ENCODE results near the gene PRR22. TPM values are rescaled to one million over a fixed set of nuclear protein-coding genes. Genes with fewer than 3 reads are reported as not detected.
A peak's percentile ranks its signal among the peaks of the same experiment; 100 is the strongest.

PRR22 gene
- total RNA-seq, 1 experiment from 2014 or later, result 6.3 TPM

DNA sequence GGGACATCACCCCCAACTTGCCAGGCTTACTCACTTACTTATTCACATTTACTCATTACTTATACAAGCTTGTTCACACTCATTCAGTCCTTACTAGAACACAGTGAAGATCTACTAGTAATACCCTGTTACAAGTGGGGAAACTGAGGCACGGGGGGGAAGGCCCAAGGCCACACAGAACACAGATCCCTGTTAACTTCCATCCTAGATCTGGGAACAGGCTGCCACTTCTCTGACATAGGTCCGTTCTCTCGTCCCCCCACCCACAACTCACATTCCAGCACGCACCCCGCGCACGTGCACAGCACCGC lies 18.9 kb upstream of the PRR22 start:
- no peaks in the 10 kb centered on the region for H3K9me3 Mint-ChIP-seq (ENCODE audit: low read depth, unreplicated experiment)
- no peaks in the 10 kb centered on the region for H3K4me1 Mint-ChIP-seq (ENCODE audit: low read depth, unreplicated experiment)
- H3K27ac Mint-ChIP-seq (ENCODE audit: unreplicated experiment), result no peak overlapping the region
- TF ChIP-seq, protein P1, sequence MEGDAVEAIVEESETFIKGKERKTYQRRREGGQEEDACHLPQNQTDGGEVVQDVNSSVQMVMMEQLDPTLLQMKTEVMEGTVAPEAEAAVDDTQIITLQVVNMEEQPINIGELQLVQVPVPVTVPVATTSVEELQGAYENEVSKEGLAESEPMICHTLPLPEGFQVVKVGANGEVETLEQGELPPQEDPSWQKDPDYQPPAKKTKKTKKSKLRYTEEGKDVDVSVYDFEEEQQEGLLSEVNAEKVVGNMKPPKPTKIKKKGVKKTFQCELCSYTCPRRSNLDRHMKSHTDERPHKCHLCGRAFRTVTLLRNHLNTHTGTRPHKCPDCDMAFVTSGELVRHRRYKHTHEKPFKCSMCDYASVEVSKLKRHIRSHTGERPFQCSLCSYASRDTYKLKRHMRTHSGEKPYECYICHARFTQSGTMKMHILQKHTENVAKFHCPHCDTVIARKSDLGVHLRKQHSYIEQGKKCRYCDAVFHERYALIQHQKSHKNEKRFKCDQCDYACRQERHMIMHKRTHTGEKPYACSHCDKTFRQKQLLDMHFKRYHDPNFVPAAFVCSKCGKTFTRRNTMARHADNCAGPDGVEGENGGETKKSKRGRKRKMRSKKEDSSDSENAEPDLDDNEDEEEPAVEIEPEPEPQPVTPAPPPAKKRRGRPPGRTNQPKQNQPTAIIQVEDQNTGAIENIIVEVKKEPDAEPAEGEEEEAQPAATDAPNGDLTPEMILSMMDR (IDR thresholded peaks at IDR 0.05; ENCODE audit: unreplicated experiment), result no peak
- intact Hi-C loops (cut with micrococcal nuclease; ENCODE audit: unreplicated experiment), result loop anchor here (5.0 kb wide), 1 partner anchor 89 kb away; no protein-coding TSS in a partner anchor
- CTCF ChIA-PET, result interaction anchor here (0.6 to 1.7 kb wide), 14 partner anchors 9 to 296 kb away, joined by 3 to 26 read pairs (median 4); partner anchors contain the start of genes FUT3, NDUFA11 and VMAC
- H3K27me3 Mint-ChIP-seq (ENCODE audit: unreplicated experiment), result peaks cover 33% of the 10 kb centered on the region
- peaks cover 16% of the 10 kb centered on the region for H3K36me3 Mint-ChIP-seq (ENCODE audit: insufficient read depth, unreplicated experiment)
- H3K4me3 Mint-ChIP-seq (ENCODE audit: low read depth, unreplicated experiment), result peak overlapping the region; percentile 69
- no TSS peak for BruUV-seq (replicated peaks)
- DNase-seq, result no peak

DNA sequence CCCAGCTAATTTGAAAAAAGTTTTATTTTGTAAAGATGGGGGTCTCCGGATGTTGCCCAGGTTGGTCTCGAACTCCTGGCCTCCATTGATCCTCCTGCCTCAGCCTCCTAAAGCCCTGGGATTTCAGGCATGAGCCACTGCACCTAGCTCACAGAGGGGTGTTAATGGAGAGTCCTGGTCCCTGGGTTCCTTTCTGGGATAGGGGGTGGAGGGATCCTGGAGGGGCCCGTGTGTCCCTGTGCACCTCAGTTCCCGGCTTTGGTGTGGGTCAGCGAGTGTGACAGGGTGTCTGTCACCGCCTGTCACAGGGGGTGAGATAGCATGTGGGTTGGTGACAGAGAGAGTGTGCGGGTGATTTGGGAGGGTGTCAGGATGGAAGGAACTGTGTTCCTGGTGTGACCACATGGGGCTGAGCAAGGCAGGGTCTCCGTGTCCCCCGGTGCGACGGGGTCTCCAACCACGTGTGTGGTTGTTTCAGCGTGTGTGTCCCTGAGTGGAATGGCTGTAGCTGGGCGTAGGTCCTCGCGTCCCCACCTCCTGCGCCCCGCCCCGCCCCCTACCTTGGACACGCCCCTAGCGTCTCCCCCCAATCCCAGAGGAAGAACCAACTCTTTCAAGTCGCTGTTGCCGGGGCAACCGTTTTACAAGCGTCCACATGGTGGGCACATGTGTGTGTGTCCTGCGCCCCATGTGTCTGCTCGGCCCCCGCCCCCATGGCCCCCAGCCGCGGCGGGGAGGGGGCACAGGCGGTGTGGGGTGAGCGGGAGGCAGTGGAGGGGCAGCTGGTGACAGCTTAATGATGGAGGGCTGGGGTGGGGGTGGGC lies 17.5 kb upstream of the PRR22 start:
- TF ChIP-seq, protein P1 (IDR thresholded peaks at IDR 0.05; ENCODE audit: unreplicated experiment), result no peak
- no peak for DNase-seq
- peaks cover 16% of the 10 kb centered on the region for H3K36me3 Mint-ChIP-seq (ENCODE audit: insufficient read depth, unreplicated experiment)
- CTCF ChIA-PET, result interaction anchor here (0.6 kb wide), 1 partner anchor 59 kb away, joined by 4 read pairs; no protein-coding TSS in a partner anchor
- no peaks in the 10 kb centered on the region for H3K9me3 Mint-ChIP-seq (ENCODE audit: low read depth, unreplicated experiment)
- no peaks in the 10 kb centered on the region for H3K4me1 Mint-ChIP-seq (ENCODE audit: low read depth, unreplicated experiment)
- intact Hi-C loops (cut with micrococcal nuclease; ENCODE audit: unreplicated experiment), result loop anchor here (5.0 kb wide), 1 partner anchor 90 kb away; no protein-coding TSS in a partner anchor
- peaks cover 34% of the 10 kb centered on the region for H3K27me3 Mint-ChIP-seq (ENCODE audit: unreplicated experiment)
- BruUV-seq (replicated peaks), result no TSS peak
- H3K4me3 Mint-ChIP-seq (ENCODE audit: low read depth, unreplicated experiment), result peak overlapping the region; percentile 69
- H3K27ac Mint-ChIP-seq (ENCODE audit: unreplicated experiment), result no peak overlapping the region

DNA sequence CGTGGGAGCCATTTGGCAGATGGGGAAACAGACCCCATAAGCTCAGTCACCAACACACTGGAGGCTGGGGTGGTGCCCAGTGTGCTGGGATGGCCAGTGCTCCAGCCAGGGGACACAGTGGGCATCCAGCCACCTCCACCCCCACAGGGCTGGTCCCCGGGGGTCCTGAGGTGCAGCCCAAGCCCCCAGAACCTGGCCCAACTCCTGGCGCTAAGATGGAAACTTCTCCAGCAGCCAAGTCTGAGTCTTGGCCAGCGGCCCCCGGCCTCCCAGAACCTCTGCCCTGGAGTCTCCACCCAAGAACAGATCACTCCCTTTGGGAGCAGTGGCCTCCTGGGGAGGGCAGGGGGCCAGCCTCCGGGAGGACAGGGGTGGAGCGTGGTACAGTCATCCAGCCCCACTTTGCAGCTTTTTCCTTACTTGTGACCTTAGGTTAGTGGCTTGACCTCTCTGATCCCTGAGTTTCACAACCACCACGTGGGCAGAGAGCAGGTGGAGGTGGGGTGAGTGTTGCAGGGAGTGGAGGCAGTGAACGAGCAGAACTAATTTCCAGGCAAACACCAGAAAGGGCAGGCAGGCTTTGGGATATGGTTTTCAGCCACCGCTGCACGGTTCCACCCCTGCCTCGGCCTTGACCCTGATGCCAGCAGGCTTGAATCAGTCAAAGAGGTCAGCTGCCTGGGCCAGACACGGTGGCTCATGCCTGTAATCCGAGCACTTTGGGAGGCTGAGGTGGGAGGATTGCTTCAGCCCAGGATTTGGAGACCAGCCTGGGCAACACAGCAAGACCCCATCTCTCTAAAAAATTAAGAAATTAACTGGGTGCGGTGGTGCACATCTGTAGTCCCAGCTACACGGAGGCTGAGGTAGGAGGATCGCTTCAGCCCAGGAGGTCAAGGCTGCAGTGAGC lies 16.1 kb upstream of the PRR22 start:
- H3K4me1 Mint-ChIP-seq (ENCODE audit: low read depth, unreplicated experiment), result no peaks in the 10 kb centered on the region
- peaks cover 14% of the 10 kb centered on the region for H3K36me3 Mint-ChIP-seq (ENCODE audit: insufficient read depth, unreplicated experiment)
- no peak for DNase-seq
- H3K27ac Mint-ChIP-seq (ENCODE audit: unreplicated experiment), result no peak overlapping the region
- BruUV-seq (replicated peaks), result no TSS peak
- TF ChIP-seq, protein P1 (IDR thresholded peaks at IDR 0.05; ENCODE audit: unreplicated experiment), result no peak
- H3K27me3 Mint-ChIP-seq (ENCODE audit: unreplicated experiment), result peaks cover 34% of the 10 kb centered on the region
- H3K9me3 Mint-ChIP-seq (ENCODE audit: low read depth, unreplicated experiment), result no peaks in the 10 kb centered on the region
- intact Hi-C loops (cut with micrococcal nuclease; ENCODE audit: unreplicated experiment), result loop anchor here (5.0 kb wide), 1 partner anchor 92 kb away; no protein-coding TSS in a partner anchor
- no peak overlapping the region for H3K4me3 Mint-ChIP-seq (ENCODE audit: low read depth, unreplicated experiment)
- CTCF ChIA-PET, result no interaction called here

All from Calu3 (cell line).